ENCODE results near the gene BRSK2.
"Not testable (repeated sequence)": the region's sequence is repeated elsewhere in the genome, so short reads cannot be mapped to it uniquely, and the experiment has no call there.

BRSK2 gene

DNA sequence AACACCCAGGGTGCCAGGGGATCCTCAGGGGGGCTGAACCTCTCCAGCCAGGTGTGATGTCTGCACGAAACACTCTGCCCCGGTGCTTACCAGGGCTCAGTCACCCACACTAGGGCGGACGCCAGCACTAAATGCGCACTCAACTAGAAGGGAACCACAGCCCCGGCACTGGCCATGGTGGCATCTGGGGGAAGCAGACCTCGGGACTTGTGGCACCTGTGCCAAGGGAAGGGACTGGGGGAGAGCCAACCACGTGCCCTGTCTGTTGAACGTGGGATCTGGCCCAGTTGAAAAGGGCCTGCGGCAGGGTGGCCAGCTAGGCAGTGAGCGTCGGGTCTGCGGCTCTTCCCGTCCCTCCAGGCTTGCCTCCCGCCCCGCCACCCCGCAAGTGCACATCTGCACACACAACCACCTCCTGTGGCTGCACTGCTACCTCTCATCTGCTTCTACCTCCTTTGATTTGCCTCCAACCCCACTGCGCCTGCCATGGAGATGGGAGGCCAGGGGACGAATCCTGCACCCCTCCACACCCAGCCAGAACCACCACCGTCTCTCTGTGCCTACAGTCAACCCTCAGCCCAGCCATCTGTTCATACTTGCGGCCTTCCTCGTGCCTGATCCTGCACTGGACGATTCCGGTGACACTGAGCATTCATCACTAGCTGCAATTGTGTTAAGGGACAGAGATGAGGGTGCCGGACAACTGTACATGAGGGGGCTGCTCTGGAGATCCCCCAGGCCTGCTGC lies 111.9 kb downstream of the BRSK2 start:
- DNase-seq = no peak

DNA sequence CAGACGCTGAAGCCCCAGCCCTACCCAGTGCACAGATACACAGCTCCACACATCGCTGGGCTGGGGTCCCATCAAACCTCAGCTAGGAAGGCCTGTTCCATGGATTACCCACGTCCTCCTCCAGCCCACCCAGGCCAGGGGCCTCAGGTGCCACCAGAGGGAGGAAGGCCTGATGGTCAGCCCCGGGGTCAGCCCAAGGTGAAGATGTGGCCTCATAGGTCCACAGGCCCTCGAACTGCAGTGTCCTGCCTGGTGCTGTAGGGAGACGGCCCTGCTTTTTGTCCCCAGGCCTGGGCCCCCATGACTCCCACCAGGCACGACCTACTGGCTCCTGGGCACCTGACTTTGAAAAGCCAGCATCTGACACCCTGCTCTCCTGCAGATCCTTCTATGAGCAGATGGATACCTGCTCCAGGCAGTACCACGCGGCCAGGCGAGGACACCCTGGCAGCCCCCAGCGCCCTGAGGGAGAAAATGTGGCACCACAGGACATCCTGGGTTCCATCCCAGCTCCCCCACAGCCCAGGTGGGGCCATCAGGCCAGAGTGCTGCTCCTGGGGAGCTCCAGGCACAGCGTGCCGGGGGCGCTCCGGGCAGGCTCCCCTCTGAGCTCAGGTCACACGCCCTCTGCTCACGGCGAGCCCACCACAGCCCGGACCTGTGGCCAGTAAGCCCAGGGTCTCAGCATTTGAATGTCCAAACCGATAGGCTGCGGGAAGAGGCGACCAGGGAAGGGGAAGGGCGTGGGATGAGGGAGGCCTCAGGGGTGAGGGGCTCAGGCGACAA lies 112.6 kb downstream of the BRSK2 start:
- DNase-seq = no peak

DNA sequence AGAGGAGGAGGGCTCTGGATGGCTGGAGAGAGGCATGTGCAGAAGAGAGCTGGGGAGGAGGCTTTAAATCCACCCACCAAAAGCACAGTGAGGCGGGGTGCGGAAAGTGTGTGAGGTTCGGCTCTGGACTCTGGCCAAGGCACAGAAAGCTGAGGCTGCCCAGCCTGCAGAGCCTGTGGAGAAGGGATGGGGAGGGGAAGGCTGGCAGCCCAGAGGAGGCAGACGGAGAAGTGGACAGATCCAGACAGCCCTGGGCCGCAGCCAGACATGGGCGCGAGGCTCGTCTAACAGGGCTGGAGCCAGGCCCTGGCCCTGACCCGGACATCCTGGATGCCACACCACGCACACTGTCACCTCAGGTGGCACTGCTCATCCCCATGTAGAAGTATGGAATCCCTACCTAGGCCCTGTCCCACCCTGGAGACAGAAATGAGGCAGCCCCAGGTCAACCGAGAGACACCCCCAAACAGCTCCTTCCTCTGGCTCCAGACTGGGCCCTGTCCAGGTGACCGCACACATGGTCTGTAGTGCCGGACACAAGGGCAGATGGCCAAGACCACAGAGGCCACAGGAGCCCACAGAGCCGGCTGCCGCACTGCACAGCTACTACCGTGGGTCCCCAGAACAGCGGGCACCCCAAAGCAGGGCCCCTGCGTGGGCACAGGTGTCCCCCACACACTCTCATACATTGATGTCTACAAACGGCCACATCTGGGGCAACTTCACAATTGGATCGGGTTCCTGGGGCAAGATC lies 113.4 kb downstream of the BRSK2 start:
- DNase-seq = no peak

DNA sequence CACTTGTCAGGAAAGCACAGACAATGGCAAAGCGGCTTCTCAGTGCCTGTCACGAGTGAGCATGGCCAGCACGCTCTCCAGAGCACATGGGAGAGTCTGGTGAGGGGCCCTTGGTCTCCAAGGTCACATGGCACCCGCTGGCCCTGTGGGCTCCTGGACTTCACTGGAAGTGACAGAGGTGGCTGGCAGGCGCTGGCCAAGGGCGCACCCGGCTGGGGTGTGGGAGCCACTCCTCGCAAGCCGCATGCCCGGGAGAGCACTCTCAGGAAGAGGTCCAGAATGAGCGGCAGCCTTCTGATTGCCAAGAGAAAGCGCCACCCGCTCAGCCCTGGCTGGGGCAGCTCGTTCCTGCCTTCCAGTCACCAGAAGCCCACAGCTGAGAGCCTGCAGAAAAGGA lies 114.0 kb downstream of the BRSK2 start:
- DNase-seq = no peak

DNA sequence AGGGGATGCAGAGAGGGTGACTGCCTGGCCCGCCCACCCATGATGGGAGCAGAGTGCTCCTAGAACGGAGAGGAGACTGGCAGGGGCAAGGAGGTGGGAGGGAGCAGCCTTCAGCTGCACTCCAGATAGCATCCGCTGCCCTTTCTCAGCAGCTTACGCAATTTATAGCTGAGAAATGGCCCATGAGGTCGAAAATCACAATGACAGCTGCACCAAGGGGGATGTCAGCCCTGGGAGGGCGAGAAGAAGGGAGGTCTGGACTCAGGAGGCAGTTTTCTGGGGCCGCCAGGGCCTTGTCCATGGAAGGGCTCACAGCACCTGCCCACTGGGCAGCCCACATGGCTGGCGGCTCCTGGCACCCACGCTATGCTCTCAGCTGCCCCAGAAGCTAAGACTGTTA lies 114.4 kb downstream of the BRSK2 start:
- DNase-seq = no peak

GRCh38 chr11:1504581-1505290 lies 115.0 kb downstream of the BRSK2 start:
- no peak for DNase-seq

GRCh38 chr11:1505480-1505879 lies 115.7 kb downstream of the BRSK2 start:
- no peak for DNase-seq

DNA sequence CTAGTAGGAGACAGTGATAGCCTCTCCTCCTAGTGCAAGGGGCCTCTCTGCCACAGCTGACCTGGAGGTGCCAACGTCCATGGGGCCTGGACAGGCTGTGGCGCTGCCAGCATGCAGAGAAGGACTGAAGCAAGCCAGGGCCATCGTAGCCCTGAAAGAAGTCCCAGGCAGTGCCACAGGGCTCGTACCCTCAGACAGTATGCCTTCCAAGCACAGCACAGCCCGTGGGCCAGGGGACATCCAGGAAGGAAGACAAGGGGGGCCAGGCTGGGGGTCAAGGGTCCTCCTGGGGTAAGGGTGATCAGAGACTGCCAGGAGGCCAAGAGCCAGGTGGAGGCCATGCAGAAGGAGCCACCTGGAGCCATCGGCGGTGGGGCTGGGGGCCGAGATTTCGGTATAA lies 117.2 kb downstream of the BRSK2 start:
- DNase-seq = no peak

DNA sequence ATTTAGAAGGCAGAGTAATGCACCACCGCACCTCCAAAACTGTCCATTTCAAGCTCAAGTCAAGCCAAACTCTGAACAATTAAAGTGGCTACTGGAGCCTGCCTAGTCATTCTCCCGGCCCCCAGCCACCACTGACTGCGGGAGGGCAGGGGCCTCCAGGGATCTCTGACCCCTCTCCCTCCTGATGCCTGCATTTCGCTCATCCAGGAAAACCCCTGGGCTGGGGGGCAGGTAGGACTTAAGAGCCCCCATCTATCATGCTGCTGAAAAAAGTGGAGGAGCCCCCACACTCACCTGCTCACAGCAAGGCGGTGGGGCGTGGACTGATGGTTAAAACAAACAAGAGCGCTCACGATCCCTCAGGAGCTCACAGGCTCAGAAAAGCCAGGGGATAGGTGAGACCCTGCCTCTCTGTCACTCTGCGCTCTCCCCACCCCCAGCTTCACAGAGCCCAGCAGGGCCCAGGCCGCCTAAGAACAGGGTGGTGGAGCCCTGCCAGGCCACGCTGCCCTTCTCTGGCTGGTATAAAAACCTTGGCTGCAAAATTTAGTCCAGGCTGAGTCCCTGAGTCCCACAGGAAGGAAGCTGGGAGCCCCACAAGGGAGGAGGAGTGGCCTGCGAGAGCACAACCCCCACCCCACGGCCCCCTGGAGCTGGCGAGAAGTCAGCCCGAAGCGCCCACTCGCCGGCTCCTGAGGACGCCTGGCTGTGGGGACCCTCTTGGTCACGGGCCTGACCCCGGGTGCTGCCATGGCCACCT lies 117.8 kb downstream of the BRSK2 start:
- DNase-seq = no peak

DNA sequence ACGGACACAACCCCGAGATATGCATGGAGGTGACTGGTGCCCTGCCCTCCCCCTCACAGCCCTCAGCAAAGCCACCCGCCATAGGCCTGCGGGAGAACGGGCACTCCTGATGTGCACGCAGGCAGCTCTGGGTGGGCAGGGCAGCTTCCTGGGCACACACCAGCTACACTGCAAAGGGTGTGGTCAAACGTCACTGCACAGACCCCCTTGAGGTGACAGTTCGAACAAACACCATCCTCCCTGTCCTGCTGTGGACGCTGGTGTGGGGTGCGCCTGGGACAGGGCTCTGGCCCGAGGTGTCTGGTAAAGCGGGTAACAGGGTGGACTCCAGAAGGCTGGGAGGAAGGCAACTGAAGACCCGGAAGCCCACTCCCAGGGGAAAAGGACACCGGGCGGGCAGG lies 118.8 kb downstream of the BRSK2 start:
- no peak for DNase-seq

GRCh38 chr11:1508986-1509385 lies 119.3 kb downstream of the BRSK2 start:
- no peak for DNase-seq

DNA sequence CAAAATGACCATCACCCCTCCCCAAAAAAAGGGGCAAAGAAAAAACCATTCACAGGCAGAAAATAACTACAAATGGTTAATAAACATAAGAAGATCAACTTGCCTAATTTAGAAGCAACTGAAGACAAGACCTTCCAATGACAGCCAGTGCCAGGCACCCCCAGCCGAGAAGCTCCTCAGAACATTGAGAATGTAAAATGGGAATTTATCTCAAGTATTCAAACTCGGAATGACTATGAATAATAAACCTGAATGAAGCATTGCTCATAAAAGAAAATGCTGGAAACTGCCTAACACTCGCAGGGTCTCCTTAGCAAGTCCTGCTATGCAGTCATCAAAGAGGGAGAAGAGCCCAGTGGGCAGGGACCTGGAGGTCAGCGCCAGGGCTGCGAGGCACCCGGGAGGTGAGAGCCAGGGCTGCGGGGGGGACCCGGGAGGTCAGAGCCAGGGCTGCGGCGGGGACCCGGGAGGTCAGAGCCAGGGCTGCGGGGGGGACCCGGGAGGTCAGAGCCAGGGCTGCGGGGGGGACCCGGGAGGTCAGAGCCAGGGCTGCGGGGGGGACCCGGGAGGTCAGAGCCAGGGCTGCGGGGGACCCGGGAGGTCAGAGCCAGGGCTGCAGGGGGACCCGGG lies 120.0 kb downstream of the BRSK2 start:
- DNase-seq = no peak

DNA sequence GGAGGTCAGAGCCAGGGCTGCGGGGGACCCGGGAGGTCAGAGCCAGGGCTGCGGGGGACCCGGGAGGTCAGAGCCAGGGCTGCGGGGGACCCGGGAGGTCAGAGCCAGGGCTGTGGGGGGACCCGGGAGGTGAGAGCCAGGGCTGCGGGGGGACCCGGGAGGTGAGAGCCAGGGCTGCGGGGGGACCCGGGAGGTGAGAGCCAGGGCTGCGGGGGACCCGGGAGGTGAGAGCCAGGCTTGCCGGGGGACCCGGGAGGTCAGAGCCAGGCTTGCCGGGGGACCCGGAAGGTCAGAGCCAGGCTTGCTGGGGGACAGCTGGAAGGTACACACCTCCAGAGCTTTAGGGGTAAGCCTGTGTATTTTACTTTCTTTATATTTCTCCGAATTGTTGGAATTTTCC lies 120.6 kb downstream of the BRSK2 start:
- not testable (repeated sequence) for DNase-seq

DNA sequence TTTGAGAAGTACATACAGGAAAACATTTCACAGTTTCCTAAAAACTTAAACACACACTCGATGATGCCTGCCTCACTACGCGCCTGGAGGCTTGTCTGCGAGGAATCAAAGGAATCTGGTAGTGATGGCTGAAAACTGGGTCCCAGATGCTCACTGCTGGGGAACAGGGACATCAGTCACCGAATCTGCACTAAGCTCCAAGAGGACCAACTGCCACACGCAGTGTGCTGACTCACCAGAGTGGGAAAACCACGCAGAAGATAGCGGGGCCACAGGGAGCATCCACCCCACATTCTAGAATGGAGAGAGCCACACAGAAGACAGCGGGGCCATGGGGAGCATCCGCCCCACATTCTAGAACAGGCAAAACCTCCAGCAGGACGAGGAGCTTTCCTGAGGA lies 121.2 kb downstream of the BRSK2 start:
- no peak for DNase-seq

- no peak for DNase-seq
Measured at GRCh38 chr11:1511937-1512496, 122.3 kb downstream of the BRSK2 start.
